WTC11 (cell line): ENCODE data around the gene UNC5A. TPM values are rescaled to one million over a fixed set of nuclear protein-coding genes. Genes with fewer than 3 reads are reported as not detected.

Experiments
- ATAC-seq: fragments of 200-7000 bp; cut with Tn5 transposase; 2 replicates; pipeline ENCODE4 v1.10.0; 2021; ENCODE audit warnings: mild to moderate bottlenecking, moderate library complexity
- CTCF ChIA-PET: fragments of 300-600 bp; sonication (Branson Sonifier 250); formaldehyde crosslinking; loops from one replicate; lab custom pipeline; 2021; ENCODE audit warnings: antibody characterized with exemption; lab: Charles Lee
- POLR2A ChIA-PET: fragments of 350-600 bp; sonication (Branson Sonifier 250); formaldehyde crosslinking; loops from one replicate; lab custom pipeline; 2021; ENCODE audit warnings: antibody characterized with exemption; lab: Charles Lee
- DNase-seq: peaks from one replicate; pipeline ENCODE4 v3.0.0; 2021; ENCODE audit warnings: low spot score
- H3K27ac Mint-ChIP-seq: 2 replicates; pipeline ENCODE4 v1.8.0; 2021; ENCODE audit warnings: mixed read lengths
- H3K27me3 Mint-ChIP-seq: 2 replicates; pipeline ENCODE4 v1.8.0; 2021; ENCODE audit warnings: low read depth, mild to moderate bottlenecking, moderate library complexity, mixed read lengths
- H3K36me3 Mint-ChIP-seq: 2 replicates; pipeline ENCODE4 v1.8.0; 2021; ENCODE audit warnings: mixed read lengths
- H3K4me1 Mint-ChIP-seq: 2 replicates; pipeline ENCODE4 v1.8.0; 2022; ENCODE audit warnings: mixed read lengths
- H3K4me3 Mint-ChIP-seq: 2 replicates; pipeline ENCODE4 v1.8.0; 2021; ENCODE audit warnings: mild to moderate bottlenecking, moderate library complexity, mixed read lengths
- H3K9me3 Mint-ChIP-seq: 2 replicates; pipeline ENCODE4 v1.8.0; 2021; ENCODE audit warnings: mixed read lengths
- AFF4 ChIP-seq: sonication (generic); formaldehyde crosslinking; IDR thresholded peaks from 2 replicates; pipeline ENCODE4 v1.8.1; 2023; ENCODE audit warnings: mild to moderate bottlenecking, missing genetic modification reagents, borderline replicate concordance
- ATF2 ChIP-seq: sonication (generic); formaldehyde crosslinking; IDR thresholded peaks from 2 replicates; pipeline ENCODE4 v1.8.1; 2022; ENCODE audit warnings: low read depth, missing genetic modification reagents, borderline replicate concordance
- ATF3 ChIP-seq: sonication (generic); formaldehyde crosslinking; conservative IDR thresholded peaks from 2 replicates; pipeline ENCODE4 v1.8.1; 2022; ENCODE audit warnings: mild to moderate bottlenecking, missing genetic modification reagents
- CBFB ChIP-seq: sonication (generic); formaldehyde crosslinking; IDR thresholded peaks from 2 replicates; pipeline ENCODE4 v1.8.1; 2022; ENCODE audit warnings: mild to moderate bottlenecking, low read depth, missing genetic modification reagents
- CREB1 ChIP-seq: sonication (generic); formaldehyde crosslinking; IDR thresholded peaks from 2 replicates; pipeline ENCODE4 v1.8.0; 2023; ENCODE audit warnings: mild to moderate bottlenecking, missing genetic modification reagents
- FOXP1 ChIP-seq: sonication (generic); formaldehyde crosslinking; IDR thresholded peaks from 2 replicates; pipeline ENCODE4 v1.8.0; 2022; ENCODE audit warnings: missing genetic modification reagents, mild to moderate bottlenecking, moderate library complexity, borderline replicate concordance
- NR2C2 ChIP-seq: sonication (generic); formaldehyde crosslinking; IDR thresholded peaks from 2 replicates; pipeline ENCODE4 v1.8.0; 2022; ENCODE audit warnings: mild to moderate bottlenecking, missing genetic modification reagents
- PRRX2 ChIP-seq: fragments of 250-450 bp; sonication (Bioruptor Pico); IDR thresholded peaks from 2 replicates; pipeline ENCODE4 v1.8.0; 2021; ENCODE audit warnings: mild to moderate bottlenecking
- TCF7 ChIP-seq: sonication (generic); formaldehyde crosslinking; IDR thresholded peaks from 2 replicates; pipeline ENCODE4 v1.8.0; 2022; ENCODE audit warnings: mild to moderate bottlenecking, low read depth, missing genetic modification reagents, moderate library complexity
- ZNF121 ChIP-seq: sonication (generic); formaldehyde crosslinking; IDR thresholded peaks from 2 replicates; pipeline ENCODE4 v1.8.0; 2023; ENCODE audit warnings: missing genetic modification reagents
- ZNF232 ChIP-seq: sonication (generic); formaldehyde crosslinking; IDR thresholded peaks from 2 replicates; pipeline ENCODE4 v1.8.0; 2022; ENCODE audit warnings: mild to moderate bottlenecking, missing genetic modification reagents
- total RNA-seq: library from RNA; stranded (reverse); gene quantifications from 3 replicates; pipeline ENCODE4 v1.2.3, GENCODE V29; 2021
- TF ChIP-seq, protein P1 (sequence below): sonication (generic); formaldehyde crosslinking; IDR thresholded peaks from 2 replicates; pipeline ENCODE4 v1.8.0; 2022; ENCODE audit warnings: mild to moderate bottlenecking, missing genetic modification reagents
- TF ChIP-seq, protein P2 (sequence below): fragments of 250-450 bp; sonication (Bioruptor Pico); IDR thresholded peaks from 2 replicates; pipeline ENCODE4 v1.9.0; 2021; ENCODE audit warnings: mild to moderate bottlenecking, borderline replicate concordance
- TF ChIP-seq, protein P3 (sequence below): fragments of 200-600 bp; IDR thresholded peaks from 2 replicates; pipeline ENCODE4 v1.8.0; 2022; ENCODE audit warnings: antibody characterized with exemption

Gene UNC5A
- total RNA-seq, 1 experiment from 2014 or later = 10.2 TPM

DNA sequence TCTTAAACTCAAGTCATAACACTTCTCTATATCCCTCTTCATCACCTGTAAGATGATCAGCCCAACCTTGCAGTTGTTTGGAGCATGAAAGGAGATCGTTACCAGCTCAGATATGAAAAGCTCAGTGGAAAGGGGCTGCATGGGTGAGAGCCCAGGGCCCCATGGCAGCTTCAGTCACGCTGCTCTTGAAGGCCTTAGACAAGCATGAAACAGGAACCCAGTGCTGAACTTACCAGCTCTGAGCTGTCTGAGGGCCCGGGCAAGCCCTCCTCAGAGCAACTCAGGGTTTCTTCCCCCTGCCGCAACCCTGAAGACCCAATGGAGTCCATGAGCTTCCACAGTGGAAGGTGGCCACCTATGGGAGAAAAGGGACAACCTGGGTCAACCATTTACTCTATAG lies 85.5 kb downstream of the UNC5A start (continued):
- TF ChIP-seq ATF3 (no peak), CBFB (CRISPR knock-in tag) (no peak), TCF7 (CRISPR knock-in tag) (no peak), NR2C2 (CRISPR knock-in tag) (no peak)
- TF ChIP-seq, protein P1, sequence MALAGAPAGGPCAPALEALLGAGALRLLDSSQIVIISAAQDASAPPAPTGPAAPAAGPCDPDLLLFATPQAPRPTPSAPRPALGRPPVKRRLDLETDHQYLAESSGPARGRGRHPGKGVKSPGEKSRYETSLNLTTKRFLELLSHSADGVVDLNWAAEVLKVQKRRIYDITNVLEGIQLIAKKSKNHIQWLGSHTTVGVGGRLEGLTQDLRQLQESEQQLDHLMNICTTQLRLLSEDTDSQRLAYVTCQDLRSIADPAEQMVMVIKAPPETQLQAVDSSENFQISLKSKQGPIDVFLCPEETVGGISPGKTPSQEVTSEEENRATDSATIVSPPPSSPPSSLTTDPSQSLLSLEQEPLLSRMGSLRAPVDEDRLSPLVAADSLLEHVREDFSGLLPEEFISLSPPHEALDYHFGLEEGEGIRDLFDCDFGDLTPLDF = no peak
- TF ChIP-seq, protein P2, sequence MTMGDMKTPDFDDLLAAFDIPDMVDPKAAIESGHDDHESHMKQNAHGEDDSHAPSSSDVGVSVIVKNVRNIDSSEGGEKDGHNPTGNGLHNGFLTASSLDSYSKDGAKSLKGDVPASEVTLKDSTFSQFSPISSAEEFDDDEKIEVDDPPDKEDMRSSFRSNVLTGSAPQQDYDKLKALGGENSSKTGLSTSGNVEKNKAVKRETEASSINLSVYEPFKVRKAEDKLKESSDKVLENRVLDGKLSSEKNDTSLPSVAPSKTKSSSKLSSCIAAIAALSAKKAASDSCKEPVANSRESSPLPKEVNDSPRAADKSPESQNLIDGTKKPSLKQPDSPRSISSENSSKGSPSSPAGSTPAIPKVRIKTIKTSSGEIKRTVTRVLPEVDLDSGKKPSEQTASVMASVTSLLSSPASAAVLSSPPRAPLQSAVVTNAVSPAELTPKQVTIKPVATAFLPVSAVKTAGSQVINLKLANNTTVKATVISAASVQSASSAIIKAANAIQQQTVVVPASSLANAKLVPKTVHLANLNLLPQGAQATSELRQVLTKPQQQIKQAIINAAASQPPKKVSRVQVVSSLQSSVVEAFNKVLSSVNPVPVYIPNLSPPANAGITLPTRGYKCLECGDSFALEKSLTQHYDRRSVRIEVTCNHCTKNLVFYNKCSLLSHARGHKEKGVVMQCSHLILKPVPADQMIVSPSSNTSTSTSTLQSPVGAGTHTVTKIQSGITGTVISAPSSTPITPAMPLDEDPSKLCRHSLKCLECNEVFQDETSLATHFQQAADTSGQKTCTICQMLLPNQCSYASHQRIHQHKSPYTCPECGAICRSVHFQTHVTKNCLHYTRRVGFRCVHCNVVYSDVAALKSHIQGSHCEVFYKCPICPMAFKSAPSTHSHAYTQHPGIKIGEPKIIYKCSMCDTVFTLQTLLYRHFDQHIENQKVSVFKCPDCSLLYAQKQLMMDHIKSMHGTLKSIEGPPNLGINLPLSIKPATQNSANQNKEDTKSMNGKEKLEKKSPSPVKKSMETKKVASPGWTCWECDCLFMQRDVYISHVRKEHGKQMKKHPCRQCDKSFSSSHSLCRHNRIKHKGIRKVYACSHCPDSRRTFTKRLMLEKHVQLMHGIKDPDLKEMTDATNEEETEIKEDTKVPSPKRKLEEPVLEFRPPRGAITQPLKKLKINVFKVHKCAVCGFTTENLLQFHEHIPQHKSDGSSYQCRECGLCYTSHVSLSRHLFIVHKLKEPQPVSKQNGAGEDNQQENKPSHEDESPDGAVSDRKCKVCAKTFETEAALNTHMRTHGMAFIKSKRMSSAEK (CRISPR knock-in tag) = no peak

DNA sequence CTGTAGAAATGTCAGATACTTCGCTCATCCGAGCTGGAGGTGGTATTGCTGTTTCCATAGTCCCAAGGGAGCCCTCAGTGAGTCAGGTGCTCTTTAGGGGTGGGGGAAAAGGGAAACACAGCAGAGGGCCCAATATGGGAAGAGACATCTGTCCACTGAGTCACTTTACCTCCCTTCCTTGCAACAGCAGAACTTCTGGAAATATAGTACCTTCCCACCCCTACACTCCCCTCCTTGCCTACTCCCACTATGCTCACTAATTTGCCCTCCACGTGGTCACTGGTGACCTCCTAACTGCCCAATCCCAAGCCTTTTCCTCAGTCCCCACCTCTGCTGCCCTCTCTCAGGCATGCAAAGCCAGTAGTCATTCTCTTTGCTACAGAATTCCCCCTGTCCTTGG lies 86.9 kb downstream of the UNC5A start:
- DNase-seq (no peak), ATAC-seq (no peak)
- TF ChIP-seq PRRX2 (CRISPR knock-in tag) (no peak), ZNF121 (no peak), ATF2 (no peak)
- CTCF ChIA-PET = interaction anchor here (1.4 to 6.3 kb wide), 4 partner anchors 19 to 240 kb away, joined by 3 to 63 read pairs (median 12); no protein-coding TSS in a partner anchor
- Mint-ChIP-seq H3K27me3 (no peaks in the 10 kb centered on the region), H3K36me3 (no peaks in the 10 kb centered on the region), H3K4me1 (peaks cover 11% of the 10 kb centered on the region), H3K4me3 (no peak overlapping the region), H3K27ac (no peak overlapping the region; the same call in 1 of the 2 replicates), H3K9me3 (no peaks in the 10 kb centered on the region)
- POLR2A ChIA-PET = no interaction called here

- no peaks in the 10 kb centered on the region for H3K9me3 Mint-ChIP-seq
Measured at GRCh38 chr5:176899296-176899891, 89.0 kb downstream of the UNC5A start, which contains the start of gene HK3. Gene HK3, minus strand, starts transcription at chr5:176899346. Its CDS starts 3,187 bp downstream, at chr5:176896159.

More at GRCh38 chr5:176899296-176899891, 89.0 kb downstream of the UNC5A start, which contains the start of gene HK3:
- Mint-ChIP-seq H3K36me3 (peaks cover 7% of the 10 kb centered on the region), H3K4me3 (no peak within 1 kb of the TSS), H3K4me1 (peaks cover 11% of the 10 kb centered on the region), H3K27ac (peak within 1 kb of the TSS; percentile 39; the same call in 1 of the 2 replicates), H3K27me3 (no peaks in the 10 kb centered on the region)
- CTCF ChIA-PET = interaction anchor here (0.6 to 6.3 kb wide), 9 partner anchors 10 to 242 kb away, joined by 3 to 63 read pairs (median 5); no protein-coding TSS in a partner anchor
- DNase-seq (no peak), ATAC-seq (peak; percentile 32; the same call in 1 of the 2 replicates)
- POLR2A ChIA-PET = interaction anchor here (0.6 kb wide), 1 partner anchor 239 kb away, joined by 3 read pairs; no protein-coding TSS in a partner anchor
- TF ChIP-seq, protein P3, sequence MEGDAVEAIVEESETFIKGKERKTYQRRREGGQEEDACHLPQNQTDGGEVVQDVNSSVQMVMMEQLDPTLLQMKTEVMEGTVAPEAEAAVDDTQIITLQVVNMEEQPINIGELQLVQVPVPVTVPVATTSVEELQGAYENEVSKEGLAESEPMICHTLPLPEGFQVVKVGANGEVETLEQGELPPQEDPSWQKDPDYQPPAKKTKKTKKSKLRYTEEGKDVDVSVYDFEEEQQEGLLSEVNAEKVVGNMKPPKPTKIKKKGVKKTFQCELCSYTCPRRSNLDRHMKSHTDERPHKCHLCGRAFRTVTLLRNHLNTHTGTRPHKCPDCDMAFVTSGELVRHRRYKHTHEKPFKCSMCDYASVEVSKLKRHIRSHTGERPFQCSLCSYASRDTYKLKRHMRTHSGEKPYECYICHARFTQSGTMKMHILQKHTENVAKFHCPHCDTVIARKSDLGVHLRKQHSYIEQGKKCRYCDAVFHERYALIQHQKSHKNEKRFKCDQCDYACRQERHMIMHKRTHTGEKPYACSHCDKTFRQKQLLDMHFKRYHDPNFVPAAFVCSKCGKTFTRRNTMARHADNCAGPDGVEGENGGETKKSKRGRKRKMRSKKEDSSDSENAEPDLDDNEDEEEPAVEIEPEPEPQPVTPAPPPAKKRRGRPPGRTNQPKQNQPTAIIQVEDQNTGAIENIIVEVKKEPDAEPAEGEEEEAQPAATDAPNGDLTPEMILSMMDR = no peak
- TF ChIP-seq ZNF232 (CRISPR knock-in tag) (no peak), AFF4 (no peak), FOXP1 (CRISPR knock-in tag) (no peak), CREB1 (CRISPR knock-in tag) (no peak)
- TF ChIP-seq, protein P1 = no peak
